Activated B cell treated with CpG ODN at 0.5 μM for 24 hours (primary cell): Measurements from ENCODE around the gene ELP5. TPM values are rescaled to one million over a fixed set of nuclear protein-coding genes. Genes with fewer than 3 reads are reported as not detected.
A peak's percentile ranks its signal among the peaks of the same experiment; 100 is the strongest.

Experiments used
- ATAC-seq: fragments of 200-7000 bp; cut with Tn5 transposase; one replicate; pipeline ENCODE4 v1.10.0; 2021; ENCODE audit warnings: low read depth, mild to moderate bottlenecking, moderate library complexity
- CTCF ChIA-PET: fragments of 350-600 bp; sonication (Branson Sonifier 250); formaldehyde crosslinking; loops from one replicate; lab custom pipeline; 2021; ENCODE audit warnings: antibody characterized with exemption; lab: Charles Lee
- POLR2A ChIA-PET: fragments of 350-600 bp; sonication (Branson Sonifier 250); formaldehyde crosslinking; loops from one replicate; lab custom pipeline; 2021; ENCODE audit warnings: antibody characterized with exemption; lab: Charles Lee
- DNase-seq: peaks from one replicate; pipeline ENCODE4 v3.0.0; 2022
- H3K27ac Mint-ChIP-seq: one replicate; pipeline ENCODE4 v1.8.0; 2020; ENCODE audit warnings: mixed read lengths
- H3K27me3 Mint-ChIP-seq: one replicate; pipeline ENCODE4 v1.8.0; 2021; ENCODE audit warnings: mixed read lengths
- H3K36me3 Mint-ChIP-seq: one replicate; pipeline ENCODE4 v1.8.0; 2021; ENCODE audit warnings: low read depth, mixed read lengths
- H3K4me1 Mint-ChIP-seq: one replicate; pipeline ENCODE4 v1.8.0; 2021; ENCODE audit warnings: mixed read lengths
- H3K4me3 Mint-ChIP-seq: one replicate; pipeline ENCODE4 v1.8.0; 2020; ENCODE audit warnings: mild to moderate bottlenecking, mixed read lengths
- H3K9me3 Mint-ChIP-seq: one replicate; pipeline ENCODE4 v1.8.0; 2020; ENCODE audit warnings: mixed read lengths
- intact Hi-C: fragments of 100-400 bp; cut with micrococcal nuclease; formaldehyde crosslinking; loops from one replicate; pipeline ENCODE4 v1.15.1; 2024
- total RNA-seq: library from RNA; stranded (reverse); gene quantifications from 2 replicates; pipeline ENCODE4 v1.2.3, GENCODE V29; 2022
- TF ChIP-seq, protein P1 (sequence below): fragments of 200-600 bp; IDR thresholded peaks from one replicate; pipeline ENCODE4 v1.8.0; 2022; ENCODE audit warnings: antibody characterized with exemption, mild to moderate bottlenecking

The ELP5 gene
- total RNA-seq, 1 donor from 2014 or later, result 49.2 TPM

GRCh38 chr17:7228920-7229319, 23.1 kb upstream of the ELP5 start:
- TF ChIP-seq, protein P1, sequence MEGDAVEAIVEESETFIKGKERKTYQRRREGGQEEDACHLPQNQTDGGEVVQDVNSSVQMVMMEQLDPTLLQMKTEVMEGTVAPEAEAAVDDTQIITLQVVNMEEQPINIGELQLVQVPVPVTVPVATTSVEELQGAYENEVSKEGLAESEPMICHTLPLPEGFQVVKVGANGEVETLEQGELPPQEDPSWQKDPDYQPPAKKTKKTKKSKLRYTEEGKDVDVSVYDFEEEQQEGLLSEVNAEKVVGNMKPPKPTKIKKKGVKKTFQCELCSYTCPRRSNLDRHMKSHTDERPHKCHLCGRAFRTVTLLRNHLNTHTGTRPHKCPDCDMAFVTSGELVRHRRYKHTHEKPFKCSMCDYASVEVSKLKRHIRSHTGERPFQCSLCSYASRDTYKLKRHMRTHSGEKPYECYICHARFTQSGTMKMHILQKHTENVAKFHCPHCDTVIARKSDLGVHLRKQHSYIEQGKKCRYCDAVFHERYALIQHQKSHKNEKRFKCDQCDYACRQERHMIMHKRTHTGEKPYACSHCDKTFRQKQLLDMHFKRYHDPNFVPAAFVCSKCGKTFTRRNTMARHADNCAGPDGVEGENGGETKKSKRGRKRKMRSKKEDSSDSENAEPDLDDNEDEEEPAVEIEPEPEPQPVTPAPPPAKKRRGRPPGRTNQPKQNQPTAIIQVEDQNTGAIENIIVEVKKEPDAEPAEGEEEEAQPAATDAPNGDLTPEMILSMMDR, result no peak
- no peak for ATAC-seq
- H3K4me1 Mint-ChIP-seq, result peaks cover 22% of the 10 kb centered on the region
- peaks cover 64% of the 10 kb centered on the region for H3K36me3 Mint-ChIP-seq
- POLR2A ChIA-PET, result no interaction called here
- CTCF ChIA-PET, result no interaction called here
- H3K4me3 Mint-ChIP-seq, result no peak overlapping the region
- no peaks in the 10 kb centered on the region for H3K27me3 Mint-ChIP-seq
- no peak for DNase-seq
- H3K9me3 Mint-ChIP-seq, result no peaks in the 10 kb centered on the region
- intact Hi-C loops, result no loop called here
- H3K27ac Mint-ChIP-seq, result no peak overlapping the region

GRCh38 chr17:7229504-7229903, 22.5 kb upstream of the ELP5 start:
- Mint-ChIP-seq H3K4me1 (peaks cover 24% of the 10 kb centered on the region), H3K27me3 (no peaks in the 10 kb centered on the region), H3K9me3 (no peaks in the 10 kb centered on the region), H3K4me3 (no peak overlapping the region), H3K36me3 (peaks cover 64% of the 10 kb centered on the region), H3K27ac (no peak overlapping the region)
- ATAC-seq (no peak), DNase-seq (no peak)
- TF ChIP-seq, protein P1, result no peak
- POLR2A ChIA-PET, result interaction anchor here (15.0 kb wide), 1 partner anchor 7 kb away, joined by 245 read pairs; the partner anchor contains the start of genes ACADVL and DLG4
- CTCF ChIA-PET, result no interaction called here
- intact Hi-C loops, result no loop called here

DNA sequence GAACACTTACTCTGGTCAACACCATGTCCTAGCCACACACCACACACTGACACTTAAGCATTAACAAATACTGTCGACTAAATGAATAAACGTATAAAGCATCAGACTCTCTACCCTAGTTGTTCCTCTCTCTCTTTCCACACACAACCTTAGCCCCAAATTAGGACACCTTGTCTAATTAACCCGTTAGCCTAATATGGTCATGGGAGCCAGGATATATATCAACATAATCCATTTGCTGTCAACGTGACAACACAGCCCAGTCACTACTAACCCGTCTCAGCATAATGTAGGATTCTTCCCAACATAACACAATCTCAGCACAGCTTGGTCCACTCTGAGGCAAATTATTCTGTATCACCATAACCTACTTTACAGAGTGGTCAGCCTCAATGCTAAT, 19.9 kb upstream of the ELP5 start:
- Mint-ChIP-seq H3K27ac (no peak overlapping the region), H3K9me3 (no peaks in the 10 kb centered on the region), H3K27me3 (no peaks in the 10 kb centered on the region), H3K4me1 (peaks cover 46% of the 10 kb centered on the region), H3K4me3 (peak overlapping the region; percentile 29), H3K36me3 (peaks cover 66% of the 10 kb centered on the region)
- ChIA-PET POLR2A (interaction anchor here (0.7 to 15.0 kb wide), 2 partner anchors 10 to 32 kb away, joined by 5 to 245 read pairs; partner anchors contain the start of genes ACADVL and DLG4), CTCF (interaction anchor here (1.0 kb wide), 1 partner anchor 11 kb away, joined by 3 read pairs; no protein-coding TSS in a partner anchor)
- intact Hi-C loops, result no loop called here
- no peak for DNase-seq
- TF ChIP-seq, protein P1, result no peak
- no peak for ATAC-seq

DNA sequence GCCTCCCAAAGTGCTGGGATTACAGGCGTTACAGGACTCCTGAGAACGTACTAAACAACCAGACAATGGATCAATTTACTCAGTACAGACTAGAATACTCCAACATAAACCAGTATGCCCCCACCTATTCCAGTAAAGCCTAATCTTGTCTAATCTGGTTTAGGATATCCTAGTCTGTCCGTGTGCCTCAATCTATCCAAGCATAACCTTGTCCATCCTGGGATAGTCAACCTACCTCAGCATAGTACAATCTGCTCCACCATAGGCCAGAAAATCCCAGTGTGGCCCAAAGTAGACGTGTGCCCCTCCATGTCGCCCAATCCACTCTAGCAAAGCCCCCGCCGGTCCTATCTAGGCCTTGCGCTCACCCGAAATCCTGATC, 18.3 kb upstream of the ELP5 start:
- Mint-ChIP-seq H3K4me1 (peaks cover 50% of the 10 kb centered on the region), H3K27me3 (no peaks in the 10 kb centered on the region), H3K27ac (peak overlapping the region; percentile 88), H3K4me3 (peak overlapping the region; percentile 86), H3K9me3 (no peaks in the 10 kb centered on the region), H3K36me3 (peaks cover 56% of the 10 kb centered on the region)
- no peak for ATAC-seq
- no peak for DNase-seq
- TF ChIP-seq, protein P1, result no peak
- ChIA-PET CTCF (interaction anchor here (1.1 kb wide), 1 partner anchor 13 kb away, joined by 4 read pairs; no protein-coding TSS in a partner anchor), POLR2A (interaction anchor here (0.5 to 15.0 kb wide), 11 partner anchors 10 to 1090 kb away, joined by 3 to 245 read pairs (median 6); partner anchors contain the start of genes ACADVL, ACAP1, CTDNEP1 and DLG4)
- intact Hi-C loops, result loop anchor here (1.0 kb wide), 3 partner anchors 13 to 28 kb away; no protein-coding TSS in a partner anchor

DNA sequence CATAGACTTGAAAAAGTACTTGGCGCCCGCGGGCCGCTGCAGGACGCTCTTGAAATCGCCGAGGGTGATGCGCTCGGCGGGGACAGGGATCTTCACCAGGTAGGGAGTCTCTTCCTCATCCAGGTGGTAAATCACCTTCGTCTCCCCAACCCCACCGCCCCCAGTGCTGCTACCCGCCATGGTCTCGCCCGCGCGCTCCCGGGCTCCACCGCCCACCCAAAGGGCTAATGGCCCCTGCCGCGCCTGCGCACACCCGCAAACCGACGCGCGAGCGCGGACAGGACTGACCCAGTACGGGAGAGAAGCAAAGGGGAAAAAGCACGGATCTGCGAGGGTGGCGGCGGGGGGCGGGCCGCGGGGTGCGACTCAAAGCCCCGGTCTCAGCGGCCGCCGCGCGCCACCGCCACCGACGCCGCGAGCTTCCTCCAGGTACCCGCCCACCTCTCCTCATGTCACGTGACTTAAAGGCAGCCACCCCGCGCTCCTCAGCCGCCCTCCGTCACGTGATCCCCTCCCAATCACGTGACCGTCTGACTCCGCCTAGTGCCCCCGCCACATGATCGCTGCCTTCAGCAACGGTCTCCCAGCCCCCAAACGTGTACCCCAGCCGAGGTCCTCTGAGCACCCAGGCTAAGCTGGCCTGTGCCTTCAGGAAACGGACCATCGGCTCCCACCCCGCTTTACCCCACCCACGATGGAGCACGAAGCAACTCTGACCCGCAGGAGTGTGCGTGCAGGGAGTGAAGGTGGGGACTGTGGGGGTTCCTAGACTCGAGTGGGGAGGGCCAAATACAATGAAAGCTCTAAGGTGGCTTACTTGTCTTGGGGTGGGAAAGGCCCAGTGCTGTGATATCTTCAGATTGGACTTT, 17.7 kb upstream of the ELP5 start, which contains the start of gene DVL2:
Gene DVL2, minus strand, starts transcription at position 435 of the 869 bp plus-strand sequence. Its CDS starts 255 bp downstream, at position 180.
- intact Hi-C loops, result loop anchor here (1.0 kb wide), 3 partner anchors 14 to 29 kb away; no protein-coding TSS in a partner anchor
- Mint-ChIP-seq H3K4me3 (peak within 1 kb of the TSS; percentile 86), H3K27me3 (no peaks in the 10 kb centered on the region), H3K4me1 (peaks cover 51% of the 10 kb centered on the region), H3K27ac (peak within 1 kb of the TSS; percentile 88), H3K36me3 (peaks cover 54% of the 10 kb centered on the region), H3K9me3 (no peaks in the 10 kb centered on the region)
- peak; percentile 47 for ATAC-seq
- TF ChIP-seq, protein P1, result no peak
- peak; percentile 93 for DNase-seq
- CTCF ChIA-PET, result interaction anchor here (1.1 kb wide), 1 partner anchor 14 kb away, joined by 4 read pairs; no protein-coding TSS in a partner anchor
- POLR2A ChIA-PET, result interaction anchor here (0.5 to 15.0 kb wide), 14 partner anchors 9 to 1090 kb away, joined by 3 to 245 read pairs (median 5); partner anchors contain the start of genes ACADVL, ACAP1, CTDNEP1 and DLG4
